PC-3 (cell line): ENCODE data around the gene ZNF554. TPM values are rescaled to one million over a fixed set of nuclear protein-coding genes. Genes with fewer than 3 reads are reported as not detected.

ENCODE experiments used
- ATAC-seq: fragments of 200-7000 bp; cut with Tn5 transposase; 2 replicates; pipeline ENCODE4 v1.9.1; 2020; ENCODE audit warnings: mild to moderate bottlenecking, moderate library complexity
- BruUV-seq: library from RNA; stranded (reverse); fragments of 400-500 nt; replicated peaks from 2 replicates; lab custom pipeline; 2021; lab: Mats Ljungman, UMichigan
- CTCF ChIA-PET: fragments of 300-600 bp; sonication (Branson Sonifier 250); formaldehyde crosslinking; loops from one replicate; lab custom pipeline; 2022; ENCODE audit warnings: antibody characterized with exemption; lab: Charles Lee
- POLR2A ChIA-PET: fragments of 300-600 bp; sonication (Branson Sonifier 250); formaldehyde crosslinking; loops from one replicate; lab custom pipeline; 2022; ENCODE audit warnings: antibody characterized with exemption; ENCODE audit not compliant: unreplicated experiment; lab: Charles Lee
- DNase-seq: peaks from one replicate; pipeline ENCODE4 v3.0.0-alpha.2; 2015
- H2AFZ ChIP-seq: fragments of 300-600 bp; sonication (generic); 2 replicates; pipeline ENCODE4 v1.6.0; 2016; ENCODE audit warnings: antibody characterized with exemption, low read length
- H3F3A ChIP-seq: fragments of 300-600 bp; sonication (generic); one replicate; pipeline ENCODE4 v1.6.0; 2017; ENCODE audit warnings: antibody characterized with exemption, low read length, control low read depth, mild to moderate bottlenecking; ENCODE audit not compliant: unreplicated experiment
- H3K27ac ChIP-seq: fragments of 300-600 bp; sonication (generic); 2 replicates; pipeline ENCODE4 v1.5.1; 2016; ENCODE audit warnings: mild to moderate bottlenecking, low read length
- H3K27me3 ChIP-seq: fragments of 300-600 bp; sonication (generic); 2 replicates; pipeline ENCODE4 v1.6.1; 2016; ENCODE audit warnings: low read length, mixed read lengths
- H3K36me3 ChIP-seq: fragments of 300-600 bp; sonication (generic); 2 replicates; pipeline ENCODE4 v1.6.1; 2016; ENCODE audit warnings: low read depth, mixed run types, low read length, mixed read lengths
- H3K4me1 ChIP-seq: fragments of 300-600 bp; sonication (generic); 2 replicates; pipeline ENCODE4 v1.5.1; 2016; ENCODE audit warnings: low read length; ENCODE audit not compliant: insufficient read depth
- H3K4me2 ChIP-seq: fragments of 300-600 bp; sonication (generic); 2 replicates; pipeline ENCODE4 v1.6.0; 2016; ENCODE audit warnings: low read length
- H3K4me3 ChIP-seq: fragments of 300-600 bp; sonication (generic); 2 replicates; pipeline ENCODE4 v1.5.1; 2016; ENCODE audit warnings: mild to moderate bottlenecking, low read length, mixed read lengths
- H3K79me2 ChIP-seq: fragments of 300-600 bp; sonication (generic); 2 replicates; pipeline ENCODE4 v1.6.1; 2017; ENCODE audit warnings: low read length, mixed read lengths
- H3K9ac ChIP-seq: fragments of 300-600 bp; sonication (generic); 2 replicates; pipeline ENCODE4 v1.6.0; 2016; ENCODE audit warnings: mild to moderate bottlenecking, low read length
- H3K9me2 ChIP-seq: fragments of 300-600 bp; sonication (generic); replicated peaks from 2 replicates; pipeline ENCODE4 v1.6.1; 2016; ENCODE audit warnings: mixed run types, low read length, mixed read lengths
- H3K9me3 ChIP-seq: fragments of 300-600 bp; sonication (generic); 2 replicates; pipeline ENCODE4 v1.6.1; 2016; ENCODE audit warnings: low read length, mixed read lengths
- H4K20me1 ChIP-seq: fragments of 300-600 bp; sonication (generic); 2 replicates; pipeline ENCODE4 v1.6.1; 2016; ENCODE audit warnings: low read length, mixed read lengths
- EZH2 ChIP-seq: fragments of 300-600 bp; sonication (generic); IDR thresholded peaks from one replicate; pipeline ENCODE4 v1.6.1; 2017; ENCODE audit warnings: antibody characterized with exemption, mild to moderate bottlenecking, low read length; ENCODE audit not compliant: unreplicated experiment
- EZH2phosphoT487 ChIP-seq: fragments of 300-600 bp; sonication (generic); IDR thresholded peaks from 2 replicates; pipeline ENCODE4 v1.6.1; 2018; ENCODE audit warnings: mild to moderate bottlenecking, antibody characterized with exemption, low read length, borderline replicate concordance
- intact Hi-C: fragments of 100-400 bp; cut with micrococcal nuclease; formaldehyde crosslinking; loops from 2 replicates; pipeline ENCODE4 v1.9.0; 2023
- total RNA-seq: library from RNA; depleted of rRNA; stranded (reverse); fragments of >200 nt; gene quantifications from 2 replicates; pipeline ENCODE4 v1.2.3, GENCODE V29; 2014
- TF ChIP-seq, protein P1 (sequence below): fragments of 300-600 bp; sonication (generic); conservative IDR thresholded peaks from 2 replicates; pipeline ENCODE4 v1.5.1; 2017; ENCODE audit warnings: antibody characterized with exemption, low read depth, mild to moderate bottlenecking, low read length

The ZNF554 gene
- total RNA-seq, 1 experiment from 2014 or later: 2.3 TPM

DNA sequence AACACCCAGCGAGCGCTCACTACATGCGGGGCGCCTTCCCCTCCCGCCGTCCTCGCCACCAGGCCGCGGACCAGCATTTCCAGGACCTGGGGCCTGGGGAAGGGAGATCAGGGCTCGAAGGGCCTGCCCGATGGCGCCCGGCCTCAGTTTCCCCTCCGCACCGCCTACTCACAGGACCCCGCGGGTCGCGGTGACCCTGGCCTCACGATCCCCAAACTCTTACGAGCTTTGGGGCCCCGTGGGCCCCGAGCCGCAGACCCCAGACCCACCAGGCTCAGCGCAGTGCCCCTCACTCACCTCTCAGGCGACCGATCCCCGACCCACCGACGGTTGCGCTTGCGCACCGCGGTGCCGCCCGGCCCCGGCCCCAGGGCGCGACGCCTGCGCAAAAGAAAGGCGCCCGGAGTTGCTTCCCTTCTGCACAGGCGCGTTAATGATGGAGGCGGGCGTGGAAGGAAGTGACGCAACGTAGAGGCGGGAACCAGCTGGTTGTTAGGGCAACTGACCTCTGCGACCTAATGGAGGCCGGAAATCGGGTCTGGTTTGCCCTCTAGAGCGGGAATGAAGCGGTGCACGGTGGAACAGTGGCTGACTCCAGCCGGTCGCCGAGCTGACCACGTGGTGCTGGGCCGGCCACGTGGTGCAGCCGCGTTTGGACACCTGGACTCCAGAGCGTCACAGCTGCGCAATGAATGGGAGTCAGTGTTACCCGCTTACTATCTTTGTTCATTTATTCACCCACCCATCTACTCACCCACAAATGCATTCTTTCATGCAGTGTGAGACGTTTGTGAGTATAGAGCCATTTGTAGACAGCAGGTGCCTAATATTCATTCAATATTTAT, 36.5 kb upstream of the ZNF554 start, which contains the start of gene SGTA:
SGTA (minus strand) TSS at position 338 of the 845 bp plus-strand sequence. CDS start 14,205 bp downstream, outside the sequence.
- Histone ChIP-seq H3K9me3 (no peaks in the 10 kb centered on the region), H4K20me1 (peaks cover 9% of the 10 kb centered on the region; the same call in 1 of the 2 replicates), H3K36me3 (no peaks in the 10 kb centered on the region), H3K27me3 (no peaks in the 10 kb centered on the region), H3K4me3 (peak within 1 kb of the TSS; percentile 98), H3K4me1 (peaks cover 14% of the 10 kb centered on the region), H3K9ac (peak within 1 kb of the TSS; percentile 99), H3K79me2 (peaks cover 82% of the 10 kb centered on the region), H3F3A (no peaks in the 10 kb centered on the region), H3K9me2 (no peaks in the 10 kb centered on the region), H3K27ac (peak within 1 kb of the TSS; percentile 60), H3K4me2 (peak within 1 kb of the TSS; percentile 96), H2AFZ (peak within 1 kb of the TSS; percentile 90)
- TF ChIP-seq EZH2phosphoT487: no peak
- TF ChIP-seq, protein P1, sequence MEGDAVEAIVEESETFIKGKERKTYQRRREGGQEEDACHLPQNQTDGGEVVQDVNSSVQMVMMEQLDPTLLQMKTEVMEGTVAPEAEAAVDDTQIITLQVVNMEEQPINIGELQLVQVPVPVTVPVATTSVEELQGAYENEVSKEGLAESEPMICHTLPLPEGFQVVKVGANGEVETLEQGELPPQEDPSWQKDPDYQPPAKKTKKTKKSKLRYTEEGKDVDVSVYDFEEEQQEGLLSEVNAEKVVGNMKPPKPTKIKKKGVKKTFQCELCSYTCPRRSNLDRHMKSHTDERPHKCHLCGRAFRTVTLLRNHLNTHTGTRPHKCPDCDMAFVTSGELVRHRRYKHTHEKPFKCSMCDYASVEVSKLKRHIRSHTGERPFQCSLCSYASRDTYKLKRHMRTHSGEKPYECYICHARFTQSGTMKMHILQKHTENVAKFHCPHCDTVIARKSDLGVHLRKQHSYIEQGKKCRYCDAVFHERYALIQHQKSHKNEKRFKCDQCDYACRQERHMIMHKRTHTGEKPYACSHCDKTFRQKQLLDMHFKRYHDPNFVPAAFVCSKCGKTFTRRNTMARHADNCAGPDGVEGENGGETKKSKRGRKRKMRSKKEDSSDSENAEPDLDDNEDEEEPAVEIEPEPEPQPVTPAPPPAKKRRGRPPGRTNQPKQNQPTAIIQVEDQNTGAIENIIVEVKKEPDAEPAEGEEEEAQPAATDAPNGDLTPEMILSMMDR: no peak; the same call in 1 of the 2 replicates
- no peak for TF ChIP-seq EZH2
- ChIA-PET CTCF (no interaction called here), POLR2A (interaction anchor here (0.6 kb wide), 1 partner anchor 1934 kb away, joined by 4 read pairs; no protein-coding TSS in a partner anchor)
- peak; percentile 97 for DNase-seq
- BruUV-seq: no TSS peak
- intact Hi-C loops: no loop called here
- ATAC-seq: peak; percentile 71

DNA sequence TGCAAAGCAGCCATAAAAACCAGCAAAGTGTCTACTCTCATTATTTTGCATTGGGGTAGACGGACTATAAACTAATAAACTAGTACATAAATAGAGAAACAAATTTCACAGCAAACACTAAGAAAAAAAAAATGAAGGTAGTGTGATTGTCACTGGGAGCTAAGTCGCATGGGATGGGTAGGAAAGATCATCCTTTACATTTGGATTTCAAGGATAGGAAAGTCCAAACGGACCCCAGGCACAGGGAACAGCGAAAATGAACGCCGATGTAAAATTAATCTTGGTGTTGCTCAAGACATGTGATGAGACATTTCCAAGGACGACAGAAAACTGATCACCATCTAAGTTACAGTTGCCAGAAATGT, 35.9 kb upstream of the ZNF554 start:
- TF ChIP-seq EZH2 (no peak), EZH2phosphoT487 (no peak)
- TF ChIP-seq, protein P1: no peak

More for the DNA sequence above, 35.9 kb upstream of the ZNF554 start:
- H3K27ac ChIP-seq: peak overlapping the region; percentile 60
- peak overlapping the region; percentile 99 for H3K9ac ChIP-seq
- peak overlapping the region; percentile 96 for H3K4me2 ChIP-seq
- H2AFZ ChIP-seq: peak overlapping the region; percentile 90
- no peaks in the 10 kb centered on the region for H3K9me2 ChIP-seq
- no peak for ATAC-seq
- peaks cover 14% of the 10 kb centered on the region for H3K4me1 ChIP-seq
- H3K4me3 ChIP-seq: no peak overlapping the region; the same call in 1 of the 2 replicates
- H3K27me3 ChIP-seq: no peaks in the 10 kb centered on the region
- intact Hi-C loops: no loop called here
- ChIA-PET CTCF (no interaction called here), POLR2A (interaction anchor here (0.6 kb wide), 1 partner anchor 1934 kb away, joined by 4 read pairs; no protein-coding TSS in a partner anchor)
- H3K36me3 ChIP-seq: no peaks in the 10 kb centered on the region
- H3F3A ChIP-seq: no peaks in the 10 kb centered on the region
- no peak for DNase-seq
- peaks cover 81% of the 10 kb centered on the region for H3K79me2 ChIP-seq
- no peaks in the 10 kb centered on the region for H3K9me3 ChIP-seq
- BruUV-seq: no TSS peak
- H4K20me1 ChIP-seq: peaks cover 9% of the 10 kb centered on the region; the same call in 1 of the 2 replicates
